SK-MEL-5 (cell line): Measurements from ENCODE around the gene GJC2. TPM values are rescaled to one million over a fixed set of nuclear protein-coding genes. Genes with fewer than 3 reads are reported as not detected.

Experiments used
- DNase-seq: peaks from one replicate; pipeline ENCODE4 v3.0.0-alpha.2; 2016; ENCODE audit warnings: low read depth, low spot score
- in situ Hi-C: cut with HindIII; loops from 2 replicates; pipeline ENCODE4 v1.10.0; 2016; ENCODE audit warnings: low sequenced_read_pairs, high pct_unique_total_duplicates, low pct_unique_long_range_greater_than_20kb
- total RNA-seq: library from RNA; depleted of rRNA; stranded (reverse); fragments of >200 nt; shearing (Covaris generic); gene quantifications from 2 replicates; pipeline ENCODE4 v1.2.3, GENCODE V29; 2014

GJC2 gene
- total RNA-seq, 1 experiment from 2014 or later = 0.16 TPM

- DNase-seq = no peak
- in situ Hi-C loops = no loop called here
These were observed 1.6 kb downstream of the GJC2 start for GRCh38 chr1:228151180-228151925.

- in situ Hi-C loops = no loop called here
- no peak for DNase-seq
These were observed 2.6 kb downstream of the GJC2 start for GRCh38 chr1:228152097-228152917.

GRCh38 chr1:228152918-228153258, 3.2 kb downstream of the GJC2 start:
- in situ Hi-C loops = no loop called here
- DNase-seq = no peak

DNA sequence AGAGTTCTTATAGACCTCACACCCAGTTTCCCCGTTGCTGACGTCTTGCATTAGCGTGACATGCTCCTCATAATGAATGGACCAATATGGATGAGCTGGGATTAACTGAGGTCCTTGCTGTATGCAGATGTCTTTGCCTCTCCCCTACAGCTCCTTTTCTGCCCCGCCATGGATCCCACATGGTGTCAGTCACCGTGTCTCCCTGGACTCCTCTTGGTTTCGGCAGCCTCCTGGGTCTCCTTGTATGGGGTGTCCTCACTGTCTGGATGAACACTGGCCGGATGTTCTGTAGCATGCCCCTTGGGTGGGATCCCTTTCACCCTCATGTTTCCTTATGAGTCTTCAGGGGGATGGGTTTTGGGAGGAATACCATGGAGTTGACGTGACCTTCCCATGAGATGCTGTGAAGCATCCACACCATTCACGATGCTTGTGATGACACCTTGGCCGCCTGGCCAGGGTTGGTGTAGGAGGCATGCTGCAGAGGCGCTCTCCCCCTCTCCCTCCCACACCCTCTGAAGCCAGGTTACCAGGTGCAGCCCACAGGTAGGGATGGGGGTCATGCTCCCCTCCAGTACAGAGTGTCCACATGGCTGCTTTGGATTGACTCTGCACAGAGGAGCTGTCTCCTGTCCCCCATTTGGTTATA, 4.4 kb downstream of the GJC2 start:
- DNase-seq = no peak
- in situ Hi-C loops = no loop called here

- in situ Hi-C loops = no loop called here
- no peak for DNase-seq
These were observed 5.2 kb downstream of the GJC2 start for GRCh38 chr1:228154670-228155571.

DNA sequence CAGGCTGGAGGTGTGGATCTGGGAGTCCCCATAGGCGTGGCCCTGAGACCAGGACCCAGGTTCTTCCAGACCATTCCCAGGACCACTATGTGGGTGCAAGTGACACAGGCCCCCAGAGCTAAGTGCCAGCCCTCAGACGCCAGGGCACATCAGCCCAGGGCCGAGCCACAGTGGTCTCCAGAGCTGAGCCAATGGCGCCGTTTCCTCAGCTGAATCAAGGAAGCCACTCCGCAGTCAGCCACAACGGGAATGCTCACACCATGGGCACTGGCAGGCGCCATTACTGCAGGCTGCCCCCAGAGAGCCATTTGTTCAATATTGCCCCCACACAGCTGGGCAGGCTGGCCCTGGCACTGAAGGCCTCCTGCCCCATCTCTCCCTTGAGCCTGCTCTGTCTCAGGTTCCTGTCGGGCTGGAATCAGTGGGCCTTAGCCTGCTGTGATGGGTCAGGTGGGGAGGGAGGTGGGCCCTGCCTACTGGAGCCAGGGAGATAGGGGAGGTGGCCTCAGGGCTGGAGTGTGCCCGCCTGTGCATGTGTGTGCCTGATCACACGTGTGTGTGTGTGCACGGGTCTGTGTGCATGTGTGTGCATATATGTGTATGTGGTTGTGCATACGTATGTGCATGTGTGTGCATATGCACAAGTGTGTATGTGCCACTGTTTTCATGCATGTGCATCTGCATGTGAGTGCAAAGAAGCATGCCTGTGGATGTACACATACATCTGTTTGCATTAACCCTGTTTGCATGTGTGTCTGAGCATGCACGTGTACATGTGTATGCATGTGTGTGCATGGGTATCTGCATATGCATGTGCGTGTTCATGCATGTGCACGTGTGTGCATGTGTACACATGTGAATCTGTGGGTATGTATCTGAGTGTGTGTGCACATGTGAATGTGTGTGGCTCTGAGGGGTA, 6.1 kb downstream of the GJC2 start:
- in situ Hi-C loops = no loop called here
- DNase-seq = no peak

DNA sequence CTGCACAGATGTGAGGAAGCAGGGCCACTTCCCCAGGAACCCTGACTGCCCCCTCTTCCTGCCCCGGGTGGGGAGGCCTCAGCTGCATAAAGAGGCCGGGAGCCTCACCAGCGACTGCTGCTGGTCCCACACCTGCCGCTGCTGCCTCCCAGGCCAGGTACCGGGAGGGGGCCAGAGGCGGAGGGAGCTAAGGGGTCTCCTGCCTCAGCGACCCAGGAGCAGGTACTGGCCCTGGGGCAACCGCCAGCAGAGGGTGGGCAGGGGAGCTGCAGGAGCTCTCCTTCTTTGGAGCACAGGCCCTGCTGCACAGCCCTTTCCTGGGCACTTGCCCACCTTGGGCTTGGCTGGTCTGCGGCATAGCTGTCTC, 6.8 kb downstream of the GJC2 start:
- in situ Hi-C loops = no loop called here

DNA sequence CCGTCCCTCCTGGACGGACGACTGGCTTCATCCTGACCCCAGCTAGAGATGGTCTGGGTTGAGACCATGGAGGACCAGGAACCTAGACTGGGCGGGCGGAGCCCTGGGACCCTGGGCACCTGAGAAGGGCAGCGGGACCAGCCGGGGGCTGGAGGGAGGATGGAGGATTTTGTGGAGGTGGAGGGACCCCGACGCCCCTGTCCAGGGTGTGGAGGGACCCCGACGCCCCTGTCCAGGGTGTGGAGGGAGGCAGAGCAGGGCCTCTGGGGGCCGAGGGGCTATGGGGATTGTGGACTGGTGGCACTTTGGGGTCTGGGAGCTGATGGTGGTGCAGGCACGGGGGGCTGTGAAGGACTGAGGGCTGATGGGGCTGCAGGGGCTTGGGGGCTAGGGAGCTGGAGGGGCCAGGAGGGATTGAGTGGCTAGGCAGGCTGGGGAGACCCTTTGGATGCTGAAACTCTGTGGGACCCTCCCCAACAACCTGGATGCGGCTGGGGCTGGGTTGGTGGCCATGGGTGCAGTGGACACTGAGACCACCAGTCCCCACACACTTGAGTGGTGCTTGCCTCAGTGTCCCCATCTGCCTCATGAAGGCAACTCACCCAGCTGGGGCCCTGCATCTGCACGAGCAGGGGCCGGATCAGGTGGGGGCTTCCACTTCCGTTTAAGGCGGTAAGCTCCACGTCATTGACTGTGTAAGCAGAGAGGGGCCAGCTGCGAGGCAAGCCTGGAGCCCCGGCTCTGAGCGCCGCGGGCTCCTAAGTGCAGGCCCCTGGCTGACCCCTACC, 7.4 kb downstream of the GJC2 start:
- in situ Hi-C loops = no loop called here
- no peak for DNase-seq

More for the DNA sequence above, 6.8 kb downstream of the GJC2 start:
- DNase-seq = no peak

GRCh38 chr1:228157729-228158126, 8.0 kb downstream of the GJC2 start:
- in situ Hi-C loops = no loop called here

DNA sequence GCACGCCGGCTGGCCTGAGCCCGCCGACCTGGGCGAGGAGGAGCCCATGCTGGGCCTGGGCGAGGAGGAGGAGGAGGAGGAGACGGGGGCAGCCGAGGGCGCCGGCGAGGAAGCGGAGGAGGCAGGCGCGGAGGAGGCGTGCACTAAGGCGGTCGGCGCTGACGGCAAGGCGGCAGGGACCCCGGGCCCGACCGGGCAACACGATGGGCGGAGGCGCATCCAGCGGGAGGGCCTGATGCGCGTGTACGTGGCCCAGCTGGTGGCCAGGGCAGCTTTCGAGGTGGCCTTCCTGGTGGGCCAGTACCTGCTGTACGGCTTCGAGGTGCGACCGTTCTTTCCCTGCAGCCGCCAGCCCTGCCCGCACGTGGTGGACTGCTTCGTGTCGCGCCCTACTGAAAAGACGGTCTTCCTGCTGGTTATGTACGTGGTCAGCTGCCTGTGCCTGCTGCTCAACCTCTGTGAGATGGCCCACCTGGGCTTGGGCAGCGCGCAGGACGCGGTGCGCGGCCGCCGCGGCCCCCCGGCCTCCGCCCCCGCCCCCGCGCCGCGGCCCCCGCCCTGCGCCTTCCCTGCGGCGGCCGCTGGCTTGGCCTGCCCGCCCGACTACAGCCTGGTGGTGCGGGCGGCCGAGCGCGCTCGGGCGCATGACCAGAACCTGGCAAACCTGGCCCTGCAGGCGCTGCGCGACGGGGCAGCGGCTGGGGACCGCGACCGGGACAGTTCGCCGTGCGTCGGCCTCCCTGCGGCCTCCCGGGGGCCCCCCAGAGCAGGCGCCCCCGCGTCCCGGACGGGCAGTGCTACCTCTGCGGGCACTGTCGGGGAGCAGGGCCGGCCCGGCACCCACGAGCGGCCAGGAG, 8.6 kb downstream of the GJC2 start:
- in situ Hi-C loops = no loop called here

More at GRCh38 chr1:228157729-228158126, 8.0 kb downstream of the GJC2 start:
- DNase-seq = no peak

DNA sequence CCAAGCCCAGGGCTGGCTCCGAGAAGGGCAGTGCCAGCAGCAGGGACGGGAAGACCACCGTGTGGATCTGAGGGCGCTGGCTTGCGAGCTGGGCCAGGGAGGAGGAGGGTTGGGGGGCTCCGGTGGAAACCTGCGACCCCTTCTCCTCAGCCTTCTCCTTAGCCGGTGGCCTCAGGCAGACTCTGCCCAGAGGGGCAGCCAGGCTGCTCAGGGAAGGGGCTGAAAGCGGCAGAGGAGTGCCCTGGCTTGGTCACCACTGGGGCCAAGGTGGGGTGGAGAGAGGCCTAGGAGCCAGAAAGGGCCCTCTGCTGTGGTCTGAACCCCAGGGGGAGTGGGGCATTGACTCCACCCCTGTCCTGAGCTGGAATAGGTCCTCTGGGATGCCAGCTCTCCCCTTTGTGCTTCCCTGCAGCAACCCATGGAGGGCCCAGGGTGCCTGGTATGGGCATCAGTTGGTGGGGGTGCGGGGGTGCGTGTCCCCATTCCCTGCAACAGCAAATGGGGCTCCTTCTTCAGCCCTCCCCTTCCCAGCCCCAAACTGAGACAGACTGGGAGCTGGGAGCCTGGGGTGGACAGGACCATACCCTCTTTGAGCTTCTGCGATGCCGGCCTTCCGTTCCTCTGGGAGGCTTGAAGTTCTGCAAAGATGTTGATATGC, 9.4 kb downstream of the GJC2 start:
- in situ Hi-C loops = no loop called here
- DNase-seq = no peak

More for the DNA sequence above, 8.6 kb downstream of the GJC2 start:
- DNase-seq = no peak

- in situ Hi-C loops = no loop called here
- no peak for DNase-seq
These were observed 10.6 kb downstream of the GJC2 start for GRCh38 chr1:228160201-228160761.

DNA sequence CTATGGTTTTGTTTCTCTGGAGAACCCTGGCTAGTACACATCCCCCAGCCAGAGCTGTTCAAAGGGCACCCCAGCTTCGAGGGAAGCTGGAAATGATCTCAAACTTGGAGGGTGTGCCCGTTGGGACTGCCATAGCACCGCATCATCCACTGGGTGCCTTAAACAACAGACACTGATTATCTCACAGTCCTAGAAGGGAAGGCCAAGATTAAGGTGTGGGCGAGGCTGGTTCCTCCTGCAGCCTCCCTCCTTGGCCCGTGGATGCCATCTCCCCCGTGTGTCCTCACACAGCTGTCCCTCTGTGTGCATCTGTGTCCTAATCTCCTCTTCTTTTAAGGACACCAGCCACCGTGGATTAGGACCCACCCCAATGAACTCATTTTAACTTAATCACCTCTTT, 11.6 kb downstream of the GJC2 start:
- no peak for DNase-seq
- in situ Hi-C loops = no loop called here

- in situ Hi-C loops = no loop called here
- DNase-seq = no peak
These were observed 12.1 kb downstream of the GJC2 start for GRCh38 chr1:228161866-228162265.
